GM19452 (cell line): ENCODE data around the gene GJC2.

Source experiments
- ATAC-seq: cut with Tn5 transposase; IDR thresholded peaks from one replicate; pipeline ENCODE4 v1.9.1; 2021; ENCODE audit not compliant: unreplicated experiment

The GJC2 gene

DNA sequence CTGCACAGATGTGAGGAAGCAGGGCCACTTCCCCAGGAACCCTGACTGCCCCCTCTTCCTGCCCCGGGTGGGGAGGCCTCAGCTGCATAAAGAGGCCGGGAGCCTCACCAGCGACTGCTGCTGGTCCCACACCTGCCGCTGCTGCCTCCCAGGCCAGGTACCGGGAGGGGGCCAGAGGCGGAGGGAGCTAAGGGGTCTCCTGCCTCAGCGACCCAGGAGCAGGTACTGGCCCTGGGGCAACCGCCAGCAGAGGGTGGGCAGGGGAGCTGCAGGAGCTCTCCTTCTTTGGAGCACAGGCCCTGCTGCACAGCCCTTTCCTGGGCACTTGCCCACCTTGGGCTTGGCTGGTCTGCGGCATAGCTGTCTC lies 6.8 kb downstream of the GJC2 start:
- no peak for ATAC-seq

DNA sequence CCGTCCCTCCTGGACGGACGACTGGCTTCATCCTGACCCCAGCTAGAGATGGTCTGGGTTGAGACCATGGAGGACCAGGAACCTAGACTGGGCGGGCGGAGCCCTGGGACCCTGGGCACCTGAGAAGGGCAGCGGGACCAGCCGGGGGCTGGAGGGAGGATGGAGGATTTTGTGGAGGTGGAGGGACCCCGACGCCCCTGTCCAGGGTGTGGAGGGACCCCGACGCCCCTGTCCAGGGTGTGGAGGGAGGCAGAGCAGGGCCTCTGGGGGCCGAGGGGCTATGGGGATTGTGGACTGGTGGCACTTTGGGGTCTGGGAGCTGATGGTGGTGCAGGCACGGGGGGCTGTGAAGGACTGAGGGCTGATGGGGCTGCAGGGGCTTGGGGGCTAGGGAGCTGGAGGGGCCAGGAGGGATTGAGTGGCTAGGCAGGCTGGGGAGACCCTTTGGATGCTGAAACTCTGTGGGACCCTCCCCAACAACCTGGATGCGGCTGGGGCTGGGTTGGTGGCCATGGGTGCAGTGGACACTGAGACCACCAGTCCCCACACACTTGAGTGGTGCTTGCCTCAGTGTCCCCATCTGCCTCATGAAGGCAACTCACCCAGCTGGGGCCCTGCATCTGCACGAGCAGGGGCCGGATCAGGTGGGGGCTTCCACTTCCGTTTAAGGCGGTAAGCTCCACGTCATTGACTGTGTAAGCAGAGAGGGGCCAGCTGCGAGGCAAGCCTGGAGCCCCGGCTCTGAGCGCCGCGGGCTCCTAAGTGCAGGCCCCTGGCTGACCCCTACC lies 7.4 kb downstream of the GJC2 start:
- no peak for ATAC-seq

DNA sequence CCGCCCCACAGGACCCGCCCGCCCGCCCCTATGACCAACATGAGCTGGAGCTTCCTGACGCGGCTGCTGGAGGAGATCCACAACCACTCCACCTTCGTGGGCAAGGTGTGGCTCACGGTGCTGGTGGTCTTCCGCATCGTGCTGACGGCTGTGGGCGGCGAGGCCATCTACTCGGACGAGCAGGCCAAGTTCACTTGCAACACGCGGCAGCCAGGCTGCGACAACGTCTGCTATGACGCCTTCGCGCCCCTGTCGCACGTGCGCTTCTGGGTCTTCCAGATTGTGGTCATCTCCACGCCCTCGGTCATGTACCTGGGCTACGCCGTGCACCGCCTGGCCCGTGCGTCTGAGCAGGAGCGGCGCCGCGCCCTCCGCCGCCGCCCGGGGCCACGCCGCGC lies 8.0 kb downstream of the GJC2 start:
- ATAC-seq = no peak

DNA sequence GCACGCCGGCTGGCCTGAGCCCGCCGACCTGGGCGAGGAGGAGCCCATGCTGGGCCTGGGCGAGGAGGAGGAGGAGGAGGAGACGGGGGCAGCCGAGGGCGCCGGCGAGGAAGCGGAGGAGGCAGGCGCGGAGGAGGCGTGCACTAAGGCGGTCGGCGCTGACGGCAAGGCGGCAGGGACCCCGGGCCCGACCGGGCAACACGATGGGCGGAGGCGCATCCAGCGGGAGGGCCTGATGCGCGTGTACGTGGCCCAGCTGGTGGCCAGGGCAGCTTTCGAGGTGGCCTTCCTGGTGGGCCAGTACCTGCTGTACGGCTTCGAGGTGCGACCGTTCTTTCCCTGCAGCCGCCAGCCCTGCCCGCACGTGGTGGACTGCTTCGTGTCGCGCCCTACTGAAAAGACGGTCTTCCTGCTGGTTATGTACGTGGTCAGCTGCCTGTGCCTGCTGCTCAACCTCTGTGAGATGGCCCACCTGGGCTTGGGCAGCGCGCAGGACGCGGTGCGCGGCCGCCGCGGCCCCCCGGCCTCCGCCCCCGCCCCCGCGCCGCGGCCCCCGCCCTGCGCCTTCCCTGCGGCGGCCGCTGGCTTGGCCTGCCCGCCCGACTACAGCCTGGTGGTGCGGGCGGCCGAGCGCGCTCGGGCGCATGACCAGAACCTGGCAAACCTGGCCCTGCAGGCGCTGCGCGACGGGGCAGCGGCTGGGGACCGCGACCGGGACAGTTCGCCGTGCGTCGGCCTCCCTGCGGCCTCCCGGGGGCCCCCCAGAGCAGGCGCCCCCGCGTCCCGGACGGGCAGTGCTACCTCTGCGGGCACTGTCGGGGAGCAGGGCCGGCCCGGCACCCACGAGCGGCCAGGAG lies 8.6 kb downstream of the GJC2 start:
- ATAC-seq = no peak

DNA sequence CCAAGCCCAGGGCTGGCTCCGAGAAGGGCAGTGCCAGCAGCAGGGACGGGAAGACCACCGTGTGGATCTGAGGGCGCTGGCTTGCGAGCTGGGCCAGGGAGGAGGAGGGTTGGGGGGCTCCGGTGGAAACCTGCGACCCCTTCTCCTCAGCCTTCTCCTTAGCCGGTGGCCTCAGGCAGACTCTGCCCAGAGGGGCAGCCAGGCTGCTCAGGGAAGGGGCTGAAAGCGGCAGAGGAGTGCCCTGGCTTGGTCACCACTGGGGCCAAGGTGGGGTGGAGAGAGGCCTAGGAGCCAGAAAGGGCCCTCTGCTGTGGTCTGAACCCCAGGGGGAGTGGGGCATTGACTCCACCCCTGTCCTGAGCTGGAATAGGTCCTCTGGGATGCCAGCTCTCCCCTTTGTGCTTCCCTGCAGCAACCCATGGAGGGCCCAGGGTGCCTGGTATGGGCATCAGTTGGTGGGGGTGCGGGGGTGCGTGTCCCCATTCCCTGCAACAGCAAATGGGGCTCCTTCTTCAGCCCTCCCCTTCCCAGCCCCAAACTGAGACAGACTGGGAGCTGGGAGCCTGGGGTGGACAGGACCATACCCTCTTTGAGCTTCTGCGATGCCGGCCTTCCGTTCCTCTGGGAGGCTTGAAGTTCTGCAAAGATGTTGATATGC lies 9.4 kb downstream of the GJC2 start:
- no peak for ATAC-seq

DNA sequence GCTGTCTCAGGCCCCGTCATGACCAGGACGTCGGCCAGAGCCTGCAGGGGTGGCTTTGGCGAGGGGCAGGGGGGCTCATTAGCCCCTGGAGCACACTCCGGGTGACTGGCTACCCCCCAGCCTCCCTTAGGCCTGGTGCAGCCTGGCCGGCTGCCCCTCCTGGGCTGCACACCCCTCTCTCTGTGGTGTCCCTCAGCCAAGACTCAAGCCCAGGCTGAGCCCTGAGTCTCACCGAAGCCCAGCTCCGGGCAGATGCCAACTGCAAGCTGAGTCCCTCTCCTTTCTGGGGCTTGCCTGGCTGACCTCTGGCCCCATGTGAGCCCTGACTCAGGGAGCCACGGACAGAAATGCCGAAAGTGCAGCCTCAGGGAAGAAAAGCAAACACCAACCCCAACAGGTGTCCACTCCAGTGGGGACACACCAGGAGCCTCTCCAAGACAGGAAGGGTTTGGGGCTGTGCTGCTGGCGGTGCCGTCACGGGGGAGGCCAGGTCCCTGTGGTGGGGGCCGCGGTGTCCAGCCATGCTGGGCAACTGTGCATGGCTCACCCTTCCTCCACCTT lies 10.6 kb downstream of the GJC2 start:
- no peak for ATAC-seq

DNA sequence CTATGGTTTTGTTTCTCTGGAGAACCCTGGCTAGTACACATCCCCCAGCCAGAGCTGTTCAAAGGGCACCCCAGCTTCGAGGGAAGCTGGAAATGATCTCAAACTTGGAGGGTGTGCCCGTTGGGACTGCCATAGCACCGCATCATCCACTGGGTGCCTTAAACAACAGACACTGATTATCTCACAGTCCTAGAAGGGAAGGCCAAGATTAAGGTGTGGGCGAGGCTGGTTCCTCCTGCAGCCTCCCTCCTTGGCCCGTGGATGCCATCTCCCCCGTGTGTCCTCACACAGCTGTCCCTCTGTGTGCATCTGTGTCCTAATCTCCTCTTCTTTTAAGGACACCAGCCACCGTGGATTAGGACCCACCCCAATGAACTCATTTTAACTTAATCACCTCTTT lies 11.6 kb downstream of the GJC2 start:
- no peak for ATAC-seq

DNA sequence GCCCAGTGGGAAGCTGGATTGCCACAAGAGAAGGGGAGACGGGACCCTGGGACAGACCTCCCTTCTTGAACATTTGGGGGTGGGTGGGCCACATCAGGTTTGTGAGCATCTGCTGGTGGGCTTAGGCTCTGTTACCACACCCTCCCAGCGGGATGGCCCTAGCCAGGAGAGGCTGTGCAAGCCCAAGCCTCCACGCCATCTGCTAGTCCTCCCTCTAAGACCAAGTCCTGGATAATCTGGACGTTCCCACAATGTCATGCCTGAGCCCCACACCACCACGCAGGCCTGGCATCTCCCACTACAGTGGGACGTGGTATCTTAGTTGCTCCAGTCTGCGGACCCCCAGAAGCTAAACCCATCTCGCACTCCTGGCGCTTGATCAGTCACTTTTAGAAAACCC lies 12.1 kb downstream of the GJC2 start:
- ATAC-seq = no peak

DNA sequence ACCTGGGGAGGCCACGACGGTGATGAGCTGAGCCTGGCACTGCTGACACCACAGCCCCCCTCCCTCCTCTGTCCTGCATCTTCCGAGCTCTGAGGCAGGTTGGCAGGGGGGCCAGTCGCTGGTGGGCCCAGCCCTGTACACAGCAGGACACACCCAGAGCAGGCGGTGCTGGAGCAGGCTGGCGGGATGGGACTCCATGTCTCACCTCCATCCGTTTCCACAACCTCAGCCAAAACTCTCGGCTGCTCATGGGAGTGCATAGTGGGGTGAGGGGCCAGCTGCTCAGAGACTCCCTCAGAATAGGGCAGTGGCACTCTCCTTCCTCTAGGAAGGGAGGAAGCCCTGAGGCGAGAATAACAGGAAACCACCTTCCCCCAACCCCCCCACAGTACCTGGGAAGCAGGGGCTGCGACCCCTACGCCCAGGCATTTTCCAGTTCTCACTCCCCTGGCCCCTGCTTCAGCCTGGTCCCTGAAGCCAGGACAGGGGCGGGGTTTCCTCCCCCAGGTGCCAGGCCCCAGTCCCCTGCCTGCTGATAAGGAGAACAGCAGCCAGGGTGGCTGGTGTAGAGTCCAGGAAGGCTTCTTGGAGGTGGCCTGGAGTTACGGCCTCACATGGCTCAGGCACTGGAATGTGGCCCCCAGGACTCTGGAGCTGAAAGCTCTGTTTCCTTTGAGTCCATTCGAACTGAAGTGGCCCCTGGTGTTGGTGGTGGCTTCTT lies 12.7 kb downstream of the GJC2 start:
- ATAC-seq = no peak

DNA sequence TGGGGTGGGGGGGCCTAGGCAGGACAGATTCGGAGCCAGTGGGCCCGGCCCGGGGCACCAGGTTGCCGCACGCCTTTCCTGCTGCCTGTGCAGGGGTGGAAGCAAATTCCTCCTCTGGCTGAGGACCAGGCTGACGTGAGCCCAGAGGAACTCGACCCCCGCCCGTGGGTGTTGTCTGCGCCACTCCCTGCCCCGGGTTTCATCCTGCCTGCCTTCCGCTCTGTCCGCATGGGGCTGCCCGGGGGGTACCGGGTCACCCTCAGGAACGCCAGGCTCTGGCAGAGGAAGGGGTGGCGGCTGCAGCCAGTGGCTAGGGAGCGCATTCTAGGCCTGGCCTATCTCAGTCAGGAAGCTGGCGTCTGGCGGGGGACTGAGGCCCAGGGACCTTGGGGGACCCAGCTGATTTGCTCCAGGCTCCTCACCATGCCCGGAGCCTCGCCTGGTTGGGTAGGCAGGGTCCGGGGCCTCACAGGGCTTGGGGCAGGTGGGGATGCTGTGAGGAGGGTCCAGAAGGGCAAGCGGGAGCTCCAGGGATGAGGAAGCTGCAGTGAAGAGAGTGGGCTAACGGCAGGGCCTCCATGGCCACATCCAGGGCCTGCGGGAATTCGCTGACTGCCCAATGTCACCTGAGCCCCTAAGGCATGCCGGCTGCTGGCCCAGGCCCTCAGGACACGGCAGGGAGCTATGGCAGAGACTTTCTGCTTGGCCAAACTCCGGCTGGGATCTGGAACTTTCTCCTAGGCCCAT lies 13.4 kb downstream of the GJC2 start:
- ATAC-seq = no peak

DNA sequence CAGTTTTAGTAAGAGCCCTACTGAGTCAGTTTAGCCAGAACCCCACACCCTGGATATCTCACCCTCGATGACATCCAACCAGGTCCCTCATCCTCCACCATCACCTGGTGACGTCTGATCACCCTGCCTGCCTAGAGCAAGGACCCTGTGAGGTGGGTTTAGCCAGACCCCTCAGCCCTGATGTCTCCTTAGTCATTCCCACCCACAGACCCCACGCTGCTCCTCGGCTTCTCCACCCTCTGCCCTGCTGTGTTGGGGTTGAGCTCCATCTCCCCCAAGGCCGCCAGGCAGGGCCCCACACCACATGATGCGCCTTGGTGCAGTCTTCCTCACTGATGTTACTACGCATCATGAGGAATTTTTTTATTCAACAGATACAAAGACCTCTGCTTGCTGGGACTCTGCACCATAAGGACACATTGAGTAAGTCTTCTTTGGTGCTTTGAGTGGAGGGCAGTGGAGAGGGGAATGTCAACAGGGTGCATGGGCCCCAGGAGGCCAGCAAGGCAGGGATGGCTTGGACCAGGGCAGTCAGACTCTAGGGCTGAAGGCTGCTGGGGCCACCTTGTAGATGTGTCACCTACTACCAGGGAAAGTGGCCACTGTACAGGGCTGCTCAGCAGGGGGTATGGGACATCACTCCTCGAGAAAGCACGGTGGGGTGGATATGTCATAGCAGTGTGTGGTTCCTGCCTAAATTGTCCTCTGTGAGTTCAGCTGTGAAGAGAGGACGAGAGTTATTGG lies 14.2 kb downstream of the GJC2 start:
- no peak for ATAC-seq

DNA sequence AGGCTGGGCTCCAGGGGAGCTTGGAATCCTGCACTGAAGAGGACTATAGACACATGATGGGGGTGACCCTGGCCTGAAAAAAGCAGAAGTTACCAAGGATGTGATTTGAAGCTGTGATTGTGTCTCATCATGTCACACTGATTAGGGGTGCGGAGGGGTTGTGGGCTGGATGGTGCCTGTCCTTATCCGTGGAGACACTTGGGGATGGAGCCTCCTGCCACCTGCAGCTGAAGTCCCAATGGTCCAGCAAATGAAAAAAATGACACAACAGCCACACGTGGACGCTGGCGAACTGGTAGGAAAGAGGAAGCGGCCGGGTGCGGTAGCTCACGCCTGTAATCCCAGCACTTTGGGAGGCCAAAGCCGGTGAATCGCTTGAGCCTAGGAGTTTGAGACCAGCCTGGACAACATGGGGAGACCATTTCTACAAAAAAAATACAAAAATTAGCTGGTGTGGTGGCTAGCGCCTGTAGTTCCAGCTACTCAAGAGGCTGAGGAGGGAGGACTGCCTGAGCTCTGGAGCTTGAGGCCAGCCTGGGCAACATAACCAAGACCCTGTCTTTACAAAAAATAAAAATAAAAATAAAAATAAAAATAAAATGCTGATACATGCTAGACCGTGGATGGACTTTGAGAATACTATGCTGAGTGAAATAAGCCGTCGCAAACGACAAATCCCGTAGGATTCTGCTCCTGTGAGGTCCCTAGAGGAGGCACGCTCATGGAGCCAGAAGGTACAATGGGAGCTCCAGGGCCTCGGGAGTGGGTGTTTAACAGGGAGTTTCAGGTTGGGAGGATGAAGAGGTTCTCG lies 15.0 kb downstream of the GJC2 start:
- no peak for ATAC-seq

DNA sequence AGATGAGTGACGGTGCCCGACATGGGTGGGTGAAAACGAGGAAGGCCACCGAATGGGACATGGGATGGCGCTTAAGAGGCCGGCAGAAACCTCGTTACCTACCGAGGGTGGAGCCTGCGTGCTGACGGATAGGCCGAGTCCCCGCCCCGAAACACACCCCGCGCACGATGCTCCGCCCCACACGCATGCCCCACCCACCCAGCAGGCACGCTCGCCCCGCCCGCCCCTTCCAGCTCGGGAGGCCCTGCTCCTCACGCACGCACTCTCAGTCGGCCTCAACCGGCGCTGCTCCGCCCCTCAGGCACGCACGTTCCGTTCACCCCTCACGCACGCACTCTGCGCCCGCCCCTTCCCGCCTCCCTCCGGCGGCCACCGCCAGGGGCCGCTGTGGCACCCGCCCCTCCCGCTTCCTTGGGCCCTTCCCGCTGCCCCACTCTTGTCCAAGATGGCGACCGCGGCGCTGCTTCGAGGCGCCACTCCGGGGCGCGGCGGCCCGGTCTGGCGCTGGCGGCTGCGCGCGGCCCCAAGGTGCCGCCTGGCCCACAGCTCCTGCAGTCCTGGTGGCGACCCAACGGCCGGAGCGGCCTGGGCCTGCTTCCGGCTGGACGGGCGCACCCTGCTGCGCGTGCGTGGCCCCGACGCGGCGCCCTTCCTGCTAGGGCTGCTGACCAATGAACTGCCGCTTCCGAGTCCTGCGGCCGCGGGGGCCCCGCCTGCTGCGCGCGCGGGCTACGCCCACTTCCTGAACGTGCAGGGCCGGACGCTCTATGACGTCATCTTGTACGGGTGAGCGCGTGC lies 15.8 kb downstream of the GJC2 start, which contains the start of gene IBA57:
Gene IBA57 (plus strand): TSS at position 433 of the 798 bp plus-strand sequence. CDS start 13 bp downstream, at position 446.
- peak; percentile 84 for ATAC-seq

DNA sequence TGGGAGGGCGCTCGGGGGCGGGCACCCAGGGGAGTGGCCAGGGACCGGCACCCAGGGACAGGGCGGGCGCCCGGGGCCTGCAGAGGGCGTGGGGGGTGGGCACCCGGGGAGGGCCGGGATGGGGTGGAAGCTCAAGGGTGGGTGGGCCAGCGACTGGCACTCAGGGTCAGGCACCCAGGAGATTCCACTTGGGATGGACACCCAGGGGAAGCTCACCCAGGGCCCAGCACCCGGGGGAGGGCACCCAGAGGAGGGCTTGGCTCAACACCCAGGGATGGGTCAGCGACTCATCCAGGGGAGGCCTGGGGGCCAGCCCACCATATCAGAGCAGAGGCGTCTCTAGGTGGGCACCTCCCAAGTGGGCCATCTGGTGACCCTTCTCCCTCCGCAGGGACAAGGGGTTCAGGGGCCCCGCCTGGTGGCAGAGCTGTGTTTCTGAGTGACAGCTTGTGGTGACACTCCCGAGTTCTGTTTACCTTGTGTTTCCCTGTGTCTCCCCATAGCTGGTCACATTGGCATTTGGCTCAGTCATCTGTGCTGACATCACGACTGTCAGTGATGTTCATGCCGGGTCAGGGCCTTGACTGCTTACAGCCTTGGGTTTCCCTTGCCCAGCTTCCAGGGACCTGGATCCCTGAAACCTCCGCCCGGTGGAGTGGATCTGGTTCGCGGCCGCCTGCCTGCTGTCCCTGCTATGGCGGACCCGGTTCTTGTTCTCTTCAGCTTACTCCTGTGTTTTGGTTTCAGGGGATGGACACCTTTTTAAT lies 16.6 kb downstream of the GJC2 start:
- peak; percentile 9 for ATAC-seq

DNA sequence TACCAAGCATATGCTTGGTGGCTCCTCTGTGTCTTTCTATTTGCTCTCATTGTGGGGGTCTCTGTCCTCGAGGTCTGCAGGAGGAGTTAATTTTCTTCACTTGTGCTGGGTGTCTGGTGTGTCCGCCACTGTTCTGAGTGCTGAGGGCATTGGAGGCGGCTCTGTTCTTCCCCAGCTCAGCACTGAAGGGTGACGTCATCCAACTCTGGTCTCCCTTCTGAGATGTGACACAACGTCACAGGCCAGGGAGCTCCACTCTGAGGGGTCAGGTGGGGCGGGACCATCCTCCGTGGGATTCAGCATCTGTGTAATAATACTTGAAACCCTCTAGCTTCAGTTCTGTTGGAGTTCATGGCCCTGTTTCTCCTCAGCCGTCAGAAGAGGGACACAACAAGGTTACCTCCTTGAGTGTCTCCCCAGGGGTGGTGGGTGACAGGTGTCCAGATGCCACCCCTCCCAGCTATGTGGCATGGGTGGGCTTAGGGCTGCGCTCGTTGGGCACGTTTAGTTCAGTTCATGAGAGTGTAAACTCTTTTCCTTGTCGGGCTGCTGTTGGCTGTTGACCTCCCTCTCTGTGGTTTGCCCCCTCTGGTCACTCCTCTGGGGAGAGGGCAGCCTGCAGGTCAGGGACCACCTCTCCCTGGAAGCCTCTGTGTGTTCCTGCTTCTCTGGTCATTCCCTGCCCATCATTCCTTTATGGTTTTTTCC lies 19.0 kb downstream of the GJC2 start:
- no peak for ATAC-seq

DNA sequence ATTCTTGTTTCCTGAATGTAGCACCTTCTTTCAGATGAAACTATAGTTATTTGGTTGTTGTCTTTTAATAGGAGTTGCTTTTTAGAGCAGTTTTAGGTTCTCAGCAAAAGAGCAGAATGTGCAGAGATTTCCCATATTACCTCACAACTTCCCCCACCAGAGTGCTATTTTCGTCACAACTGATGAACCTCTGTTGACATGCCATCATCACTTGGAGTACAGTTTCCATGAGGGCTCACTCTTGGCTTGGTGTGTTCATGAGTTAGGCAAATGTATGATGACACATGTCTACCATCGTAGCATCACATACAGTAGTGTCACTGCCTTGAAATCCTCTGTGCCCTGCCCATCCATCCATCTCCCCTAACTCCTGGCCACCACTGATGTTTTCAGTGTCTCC lies 19.6 kb downstream of the GJC2 start:
- ATAC-seq = no peak
